ENCODE results near the gene TMEM135. TPM values are rescaled to one million over a fixed set of nuclear protein-coding genes. Genes with fewer than 3 reads are reported as not detected.

The TMEM135 gene
- total RNA-seq, 2 donors from 2014 or later = 14.3 to 24.0 TPM

DNA sequence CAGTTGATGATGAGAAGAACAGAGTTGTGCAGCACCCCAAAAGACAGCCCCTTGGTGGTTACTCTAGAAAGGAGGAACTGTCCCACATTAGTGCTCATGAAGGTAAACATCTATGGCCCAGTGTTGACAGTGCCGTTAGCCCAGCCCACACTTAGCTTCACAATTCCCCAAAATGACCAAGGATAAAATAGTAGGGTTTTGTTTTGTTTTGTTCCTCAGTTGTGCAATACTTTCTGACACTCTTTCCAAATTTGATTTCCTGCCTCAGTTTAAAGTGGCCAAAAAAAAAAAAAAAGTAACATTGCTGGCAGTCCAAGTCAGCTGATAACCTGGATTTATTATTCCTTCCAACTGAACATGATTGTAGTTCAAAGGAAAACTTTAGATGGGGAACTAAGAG is 269.4 kb downstream of the TMEM135 start:
- no peaks in the 10 kb centered on the region for H3K36me3 Mint-ChIP-seq
- no peak for ATAC-seq
- no peak overlapping the region for H3K27ac Mint-ChIP-seq
- no peak for DNase-seq (ENCODE audit: low spot score in 2 of 2)
- no peaks in the 10 kb centered on the region for H3K9me3 Mint-ChIP-seq

DNA sequence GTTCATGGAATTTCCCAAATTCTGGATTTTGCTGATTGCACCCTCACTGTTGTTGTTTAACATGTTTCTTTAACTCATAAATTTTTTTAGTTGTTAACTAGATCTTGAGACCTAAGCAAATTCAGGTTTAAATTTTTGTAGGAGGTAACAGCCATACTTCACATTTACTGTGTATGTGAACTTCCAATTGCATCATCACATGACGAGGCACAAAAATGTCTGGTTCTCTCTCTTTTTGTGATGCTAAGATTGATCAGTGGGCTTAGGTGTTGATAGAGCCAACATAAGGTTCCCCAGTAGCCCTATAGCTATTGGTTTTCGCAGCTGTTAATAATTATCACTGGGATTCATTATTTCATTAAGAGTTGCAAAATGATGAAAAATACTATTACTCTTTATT is 277.5 kb downstream of the TMEM135 start:
- Mint-ChIP-seq H3K9me3 (no peaks in the 10 kb centered on the region), H3K36me3 (no peaks in the 10 kb centered on the region), H3K27ac (peak overlapping the region in 1 of 2 donors; percentile 67)
- DNase-seq (ENCODE audit: low spot score in 2 of 2) (no peak), ATAC-seq (no peak)

DNA sequence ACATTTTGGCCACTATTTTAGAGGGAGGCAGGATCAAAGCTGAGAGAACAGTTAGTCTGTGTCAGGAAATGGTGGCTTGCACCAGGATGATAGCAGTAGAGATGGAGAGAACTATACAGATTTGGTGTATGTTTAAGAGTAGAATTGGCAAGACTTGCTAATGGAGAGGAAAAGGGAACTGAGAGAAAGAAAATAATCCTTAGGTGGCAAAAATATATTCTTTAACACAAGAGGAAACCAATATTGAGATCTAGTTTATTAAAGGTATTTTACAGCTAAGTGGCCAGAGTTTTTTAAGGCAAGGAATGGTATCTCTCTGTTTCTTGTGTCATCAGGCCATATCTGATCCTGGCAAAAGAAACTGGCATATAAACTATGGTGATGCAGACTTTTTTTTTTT is 278.8 kb downstream of the TMEM135 start:
- no peak for ATAC-seq
- DNase-seq (ENCODE audit: low spot score in 2 of 2) = no peak
- Mint-ChIP-seq H3K9me3 (no peaks in the 10 kb centered on the region), H3K27ac (no peak overlapping the region), H3K36me3 (no peaks in the 10 kb centered on the region)

DNA sequence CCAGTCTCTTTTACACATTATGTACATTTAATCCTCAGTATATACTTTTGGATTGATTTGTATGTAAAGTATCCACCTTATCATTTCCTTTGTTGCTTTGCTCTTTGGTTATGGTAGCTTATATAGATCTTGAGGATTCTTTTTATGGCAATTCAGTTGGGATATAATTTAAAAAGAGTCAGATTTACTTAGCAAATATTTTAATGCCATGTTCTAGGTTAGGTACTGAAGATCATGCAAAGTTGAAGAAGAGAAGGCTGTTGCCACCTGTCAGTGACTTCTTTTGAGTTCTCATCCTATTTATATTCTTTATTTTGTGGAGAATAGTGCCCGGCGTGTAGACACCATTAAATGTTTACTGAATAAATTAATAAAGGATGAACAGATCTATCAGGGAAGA is 279.7 kb downstream of the TMEM135 start:
- no peaks in the 10 kb centered on the region for H3K36me3 Mint-ChIP-seq
- H3K27ac Mint-ChIP-seq = no peak overlapping the region
- DNase-seq (ENCODE audit: low spot score in 2 of 2) (no peak), ATAC-seq (no peak)
- no peaks in the 10 kb centered on the region for H3K9me3 Mint-ChIP-seq

DNA sequence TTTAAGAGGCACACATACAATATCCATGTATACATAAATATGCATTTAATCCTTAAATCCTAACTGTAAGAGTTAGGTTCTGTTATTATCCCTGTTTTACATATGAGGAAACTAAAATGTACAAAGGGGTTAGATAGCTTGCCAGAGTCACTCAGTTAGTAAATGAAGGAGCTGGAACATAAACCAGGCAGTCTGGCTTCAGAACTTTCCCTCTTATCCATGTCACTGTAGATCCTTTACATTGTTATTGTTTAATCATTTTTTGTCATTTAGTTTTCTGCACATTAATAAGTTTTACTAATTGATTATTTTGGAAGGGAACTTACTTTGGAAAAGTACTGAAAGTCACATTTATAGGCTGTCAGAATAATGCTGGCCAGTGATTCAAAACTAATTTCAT is 282.4 kb downstream of the TMEM135 start:
- no peak for ATAC-seq
- no peaks in the 10 kb centered on the region for H3K36me3 Mint-ChIP-seq
- H3K9me3 Mint-ChIP-seq = no peaks in the 10 kb centered on the region
- no peak for DNase-seq (ENCODE audit: low spot score in 2 of 2)
- no peak overlapping the region for H3K27ac Mint-ChIP-seq

DNA sequence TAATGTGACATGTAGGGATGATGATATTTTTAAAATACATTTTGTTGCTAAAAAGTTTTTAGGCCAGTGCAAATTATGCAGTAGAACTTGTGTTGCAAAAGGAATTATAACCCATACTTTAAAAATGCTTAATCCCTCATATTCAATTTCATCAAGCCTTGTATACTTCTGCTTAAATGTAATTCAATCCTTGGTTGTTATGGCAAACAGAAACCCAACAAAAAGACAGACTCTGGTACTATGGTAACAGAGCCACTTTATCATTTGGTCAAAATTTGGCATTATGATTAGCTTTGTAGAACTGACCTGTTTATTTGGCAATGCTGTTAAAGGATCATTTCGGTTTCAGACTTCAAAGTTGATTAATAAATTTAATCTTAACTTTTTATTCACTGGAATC is 284.8 kb downstream of the TMEM135 start:
- Mint-ChIP-seq H3K36me3 (peaks cover 6 to 8% of the 10 kb centered on the region in 2 donors), H3K9me3 (no peaks in the 10 kb centered on the region), H3K27ac (no peak overlapping the region)
- ATAC-seq (no peak), DNase-seq (ENCODE audit: low spot score in 2 of 2) (no peak)

DNA sequence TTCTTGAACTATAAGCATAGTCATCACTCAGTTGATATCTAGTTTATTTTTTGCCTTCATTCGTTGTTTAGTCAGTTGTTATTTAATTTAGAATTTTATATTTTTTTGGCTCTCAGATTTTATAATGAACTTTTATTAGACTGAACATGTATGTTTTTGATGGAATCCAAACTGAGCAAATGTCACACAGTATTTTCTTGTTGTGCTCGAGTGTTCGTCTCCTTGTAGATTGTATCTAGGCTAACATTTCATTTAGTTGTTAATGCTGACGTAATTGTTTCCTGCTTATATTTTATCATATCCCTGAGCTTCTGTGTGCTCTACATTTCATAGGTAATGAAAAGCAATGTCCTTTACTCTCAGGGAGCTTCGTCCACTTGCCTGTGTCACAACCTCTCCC is 286.2 kb downstream of the TMEM135 start:
- Mint-ChIP-seq H3K27ac (peak overlapping the region in 1 of 2 donors; percentile 11), H3K36me3 (peaks cover 6 to 20% of the 10 kb centered on the region in 2 donors), H3K9me3 (no peaks in the 10 kb centered on the region)
- ATAC-seq (no peak), DNase-seq (ENCODE audit: low spot score in 2 of 2) (no peak)

DNA sequence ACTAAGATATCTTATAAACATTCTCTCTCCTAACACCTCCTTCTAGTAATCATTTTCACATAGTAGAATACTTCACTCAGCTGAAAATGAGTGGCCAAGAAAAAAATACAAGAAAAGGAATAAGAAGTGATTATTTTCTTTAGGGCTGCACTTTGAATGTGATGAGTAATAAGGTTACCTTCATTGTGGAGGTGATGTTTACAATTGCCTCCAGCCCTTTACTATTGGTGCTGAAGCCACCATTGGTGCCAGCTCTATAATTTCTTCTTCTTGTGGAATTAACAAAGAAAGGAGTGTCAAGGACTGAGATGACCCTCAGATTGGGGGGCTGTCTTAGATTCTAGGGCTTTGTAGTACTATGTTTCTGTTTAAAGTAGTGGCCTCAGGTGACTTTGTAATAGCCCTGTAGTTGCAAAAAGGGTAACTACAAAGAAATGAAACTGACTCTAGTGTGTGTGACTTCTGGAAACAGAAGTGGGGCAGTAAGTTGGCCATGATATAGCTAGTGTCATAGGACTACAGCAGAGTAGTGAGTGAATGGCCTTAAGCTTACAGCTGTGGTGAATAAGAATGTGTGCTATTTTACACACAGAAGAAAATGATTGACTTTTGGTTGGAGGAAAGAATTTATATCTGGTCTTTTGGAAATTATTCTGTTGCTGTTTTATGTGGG is 287.2 kb downstream of the TMEM135 start:
- H3K36me3 Mint-ChIP-seq = peaks cover 6 to 20% of the 10 kb centered on the region in 2 donors
- DNase-seq (ENCODE audit: low spot score in 2 of 2) (no peak), ATAC-seq (peak in 1 of 2 donors; percentile 70)
- H3K27ac Mint-ChIP-seq = no peak overlapping the region
- H3K9me3 Mint-ChIP-seq = no peaks in the 10 kb centered on the region

DNA sequence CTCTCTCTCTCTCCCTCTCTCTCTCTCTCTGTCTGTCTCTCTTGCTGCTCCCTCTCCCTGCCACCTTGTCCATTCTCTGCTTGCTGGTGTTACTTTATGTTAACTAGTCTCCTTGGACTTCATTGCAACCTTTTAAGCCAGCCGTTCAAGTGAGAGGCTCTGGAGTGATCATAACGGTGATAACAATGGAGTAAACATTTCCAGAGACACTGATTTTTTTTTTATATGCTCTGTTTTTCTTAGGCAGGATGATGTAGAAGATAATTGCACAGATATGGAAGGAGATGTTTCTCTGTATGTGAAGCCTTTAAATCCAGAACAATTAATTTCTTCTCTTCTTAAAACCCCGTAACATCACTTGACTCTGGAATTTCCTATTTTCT is 287.7 kb downstream of the TMEM135 start:
- H3K27ac Mint-ChIP-seq = peak overlapping the region in 1 of 2 donors; percentile 24
- ATAC-seq (no peak), DNase-seq (ENCODE audit: low spot score in 2 of 2) (no peak)
- peaks cover 6 to 20% of the 10 kb centered on the region in 2 donors for H3K36me3 Mint-ChIP-seq
- no peaks in the 10 kb centered on the region for H3K9me3 Mint-ChIP-seq

DNA sequence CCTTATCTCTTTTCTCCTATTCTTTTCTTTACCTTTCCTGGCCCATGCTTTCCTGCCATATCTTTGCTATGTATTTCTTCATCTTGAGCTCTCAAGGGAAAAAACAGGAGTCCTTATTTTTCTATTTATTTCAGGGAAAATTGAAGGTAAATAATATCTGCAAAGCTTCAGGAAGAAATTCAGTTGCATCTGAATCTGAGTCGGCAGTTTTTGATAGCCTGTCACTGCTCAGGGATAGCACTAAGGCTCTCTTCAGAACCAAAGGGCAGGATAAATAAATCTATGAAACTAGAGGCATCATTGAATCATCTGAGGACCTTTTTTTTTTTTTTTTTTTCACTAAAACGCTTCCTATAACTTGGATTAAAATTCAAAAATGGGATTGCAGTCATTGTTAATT is 288.9 kb downstream of the TMEM135 start:
- no peak for DNase-seq (ENCODE audit: low spot score in 2 of 2)
- no peak for ATAC-seq
- H3K36me3 Mint-ChIP-seq = peaks cover 6 to 20% of the 10 kb centered on the region in 2 donors
- no peak overlapping the region for H3K27ac Mint-ChIP-seq
- H3K9me3 Mint-ChIP-seq = no peaks in the 10 kb centered on the region

DNA sequence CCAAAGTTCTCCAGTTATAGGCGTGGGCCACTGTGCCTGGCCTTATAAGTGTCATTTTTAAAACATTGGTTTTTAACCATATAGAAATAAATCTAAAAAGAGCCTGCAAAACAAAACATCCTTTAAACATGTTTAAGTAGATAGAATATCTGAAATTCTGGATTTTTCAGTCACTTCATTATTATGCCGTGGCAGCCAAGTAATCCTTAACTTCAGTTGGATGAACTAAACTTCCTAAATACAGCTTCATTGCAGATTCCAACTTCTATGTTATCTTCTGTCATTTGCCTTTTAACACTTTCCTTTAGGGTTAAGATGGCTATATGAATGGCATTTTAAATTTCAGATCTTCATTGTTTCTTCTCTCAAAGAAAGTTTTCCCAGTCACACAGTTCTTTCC is 291.4 kb downstream of the TMEM135 start:
- Mint-ChIP-seq H3K36me3 (peaks cover 6 to 20% of the 10 kb centered on the region in 2 donors), H3K9me3 (peaks cover 0 to 4% of the 10 kb centered on the region in 2 donors)

DNA sequence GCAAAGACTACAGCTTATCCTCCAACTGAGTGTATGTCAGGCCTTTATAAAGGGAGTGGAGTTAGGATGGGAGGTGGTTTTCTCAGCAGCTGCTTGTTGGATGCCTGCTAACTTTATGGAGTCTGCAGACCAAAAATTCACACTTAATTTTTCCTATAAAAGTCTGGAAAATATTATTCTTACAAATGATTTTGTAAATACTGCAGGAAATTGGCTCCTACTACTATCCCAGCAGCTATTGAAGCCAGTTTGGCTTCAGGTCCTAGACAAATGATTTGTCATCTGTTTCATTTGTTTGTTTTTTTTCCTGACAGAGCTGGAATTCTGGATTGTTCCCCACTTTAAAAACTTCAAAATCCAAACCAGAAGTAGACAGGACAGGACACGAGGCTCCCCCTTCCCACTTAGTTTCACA is 292.5 kb downstream of the TMEM135 start:
- no peak for ATAC-seq
- Mint-ChIP-seq H3K36me3 (peaks cover 6 to 20% of the 10 kb centered on the region in 2 donors), H3K9me3 (peaks cover 0 to 4% of the 10 kb centered on the region in 2 donors), H3K27ac (no peak overlapping the region)
- DNase-seq (ENCODE audit: low spot score in 2 of 2) = no peak

More for the DNA sequence above, 291.4 kb downstream of the TMEM135 start:
- no peak for DNase-seq (ENCODE audit: low spot score in 2 of 2)
- H3K27ac Mint-ChIP-seq = no peak overlapping the region
- no peak for ATAC-seq

DNA sequence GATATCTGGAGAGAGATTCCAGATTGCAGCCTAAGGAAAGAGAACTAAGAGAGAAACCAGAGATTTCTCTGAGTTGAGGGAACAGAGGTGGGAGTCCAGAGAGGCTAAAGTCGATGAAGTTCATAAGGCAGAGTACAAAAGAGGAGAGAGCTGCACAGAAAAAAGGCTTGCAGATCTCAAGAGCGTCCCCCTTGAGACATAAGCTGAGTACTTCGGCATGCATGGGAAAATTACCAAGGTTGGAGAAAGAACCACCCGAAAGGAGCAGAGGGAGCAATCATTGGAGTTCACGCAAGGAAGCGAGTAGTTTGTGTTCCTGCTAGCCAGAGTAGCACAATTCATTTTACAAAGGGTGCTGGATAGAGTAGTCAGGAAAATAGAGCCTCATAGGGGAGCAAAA is 293.5 kb downstream of the TMEM135 start:
- DNase-seq (ENCODE audit: low spot score in 2 of 2) = no peak
- H3K9me3 Mint-ChIP-seq = peaks cover 0 to 4% of the 10 kb centered on the region in 2 donors
- ATAC-seq = no peak
- peaks cover 6 to 20% of the 10 kb centered on the region in 2 donors for H3K36me3 Mint-ChIP-seq
- H3K27ac Mint-ChIP-seq = no peak overlapping the region

DNA sequence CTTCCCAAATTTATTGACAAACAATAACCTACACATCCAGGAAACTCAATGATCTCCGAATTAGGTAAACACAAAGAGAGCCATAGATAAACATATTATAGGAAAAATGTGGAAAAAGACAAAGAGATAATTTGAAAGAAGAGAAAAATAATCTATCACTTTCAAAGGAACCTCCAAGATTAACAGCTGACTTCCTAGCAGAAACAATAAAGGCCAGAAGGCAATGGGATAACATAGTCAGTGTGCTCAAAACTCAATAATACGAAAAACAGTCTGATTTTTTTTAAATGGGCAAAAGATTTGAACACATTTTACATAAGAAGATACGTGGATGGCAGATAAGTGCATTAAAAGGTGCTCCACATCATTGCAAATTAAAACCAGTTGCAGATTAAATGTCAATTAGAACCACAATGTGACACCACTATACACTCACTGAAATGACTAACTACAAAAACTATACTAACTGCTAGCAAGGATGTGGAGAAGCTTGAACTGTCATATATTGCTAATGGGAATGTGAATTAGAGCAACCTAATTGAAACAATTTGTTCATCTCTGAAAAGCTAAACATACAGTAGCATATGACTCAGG is 300.4 kb downstream of the TMEM135 start:
- Mint-ChIP-seq H3K27ac (no peak overlapping the region), H3K9me3 (peaks cover 16 to 18% of the 10 kb centered on the region in 2 donors), H3K36me3 (peaks cover 0 to 6% of the 10 kb centered on the region in 2 donors)
- ATAC-seq = no peak
- DNase-seq (ENCODE audit: low spot score in 2 of 2) = no peak

DNA sequence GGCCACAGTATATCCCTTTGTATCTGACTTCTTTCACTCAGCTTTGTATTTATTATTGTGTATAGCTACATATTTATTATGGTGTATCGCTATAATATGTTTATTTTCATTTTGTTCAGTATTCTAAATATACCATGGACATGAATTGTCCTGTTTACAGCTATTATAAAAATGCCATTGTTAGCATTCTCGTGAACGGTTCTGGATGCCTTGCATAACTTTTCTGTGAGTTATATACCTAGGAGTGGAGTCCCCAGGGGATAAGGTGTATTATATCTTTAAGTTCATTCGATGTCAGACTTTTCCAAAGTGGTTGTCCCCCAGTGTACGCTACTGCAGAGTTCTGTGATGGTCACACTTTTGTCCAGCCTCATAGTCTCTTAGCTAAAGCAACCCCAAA is 301.7 kb downstream of the TMEM135 start:
- ATAC-seq (no peak), DNase-seq (ENCODE audit: low spot score in 2 of 2) (no peak)
- Mint-ChIP-seq H3K36me3 (peaks cover 0 to 6% of the 10 kb centered on the region in 2 donors), H3K27ac (no peak overlapping the region), H3K9me3 (peaks cover 14 to 16% of the 10 kb centered on the region in 2 donors)

DNA sequence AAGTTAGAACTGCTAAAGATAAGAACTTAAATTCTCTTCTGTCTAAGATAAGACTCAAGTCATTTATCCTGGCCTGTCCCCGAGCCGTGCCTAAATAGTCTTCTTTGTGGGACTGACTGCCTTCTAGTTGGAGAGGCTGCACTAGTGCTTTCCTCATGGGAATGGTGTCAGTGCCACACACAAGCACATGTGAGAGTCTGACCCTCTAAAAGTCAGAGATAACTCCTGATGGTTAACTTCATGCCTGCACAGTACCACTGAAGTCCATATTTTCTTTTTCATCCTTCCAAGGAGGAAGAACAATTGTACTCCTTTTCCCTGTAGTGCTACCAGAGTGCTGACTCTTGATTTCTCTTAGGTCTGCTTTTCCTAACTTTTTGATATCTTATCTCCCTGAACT is 309.7 kb downstream of the TMEM135 start:
- H3K27ac Mint-ChIP-seq = no peak overlapping the region
- H3K36me3 Mint-ChIP-seq = no peaks in the 10 kb centered on the region
- H3K9me3 Mint-ChIP-seq = no peaks in the 10 kb centered on the region
- no peak for DNase-seq (ENCODE audit: low spot score in 2 of 2)
- ATAC-seq = no peak

DNA sequence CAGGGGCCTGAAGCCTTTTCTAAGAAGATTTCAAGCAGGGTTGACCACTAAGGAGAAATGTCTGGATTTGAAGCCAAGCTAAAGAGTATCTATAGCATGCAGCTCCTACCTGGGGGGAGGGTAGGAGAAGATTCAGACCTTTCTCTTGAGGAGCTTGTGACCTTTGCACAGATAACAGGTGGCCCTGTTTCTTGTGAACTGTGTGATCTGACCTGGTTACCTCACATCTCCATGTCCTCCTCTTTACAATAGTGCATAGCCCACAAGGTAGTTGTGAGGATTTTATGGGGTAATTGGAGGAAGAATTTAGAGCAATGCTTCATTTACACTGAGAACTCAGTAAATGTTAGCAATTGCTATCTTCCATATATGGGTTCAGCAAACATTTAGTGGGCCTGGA is 310.1 kb downstream of the TMEM135 start:
- no peaks in the 10 kb centered on the region for H3K9me3 Mint-ChIP-seq
- no peak for DNase-seq (ENCODE audit: low spot score in 2 of 2)
- no peak overlapping the region for H3K27ac Mint-ChIP-seq
- ATAC-seq = no peak
- no peaks in the 10 kb centered on the region for H3K36me3 Mint-ChIP-seq

DNA sequence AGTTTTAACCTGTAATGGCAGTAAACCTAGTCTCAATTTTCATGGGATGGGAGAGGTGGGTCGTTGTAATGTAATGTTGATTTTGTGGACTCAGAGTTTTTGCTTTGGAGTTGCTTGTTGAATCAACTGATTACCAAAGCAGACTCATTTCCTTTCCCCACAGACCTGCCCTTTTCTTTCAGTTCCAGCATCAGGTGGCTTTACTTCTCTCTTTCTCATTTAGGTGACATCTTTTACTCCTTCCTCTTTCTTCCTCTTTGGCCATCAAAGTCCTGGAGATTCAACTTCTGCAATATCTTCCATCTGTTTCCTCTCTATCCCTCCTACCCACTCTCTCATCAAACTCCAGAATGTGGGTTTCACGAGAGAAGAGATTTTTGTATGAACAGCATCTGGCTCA is 313.9 kb downstream of the TMEM135 start:
- H3K9me3 Mint-ChIP-seq = no peaks in the 10 kb centered on the region
- ATAC-seq = no peak
- no peaks in the 10 kb centered on the region for H3K36me3 Mint-ChIP-seq
- no peak overlapping the region for H3K27ac Mint-ChIP-seq
- DNase-seq (ENCODE audit: low spot score in 2 of 2) = no peak

Data from activated naive CD4-positive, alpha-beta T cell treated with anti-CD3 and anti-CD28 coated beads, Interleukin-2, amount 50 U/mL, for 72 hours (primary cell).